NCI-H226 (cell line): Measurements from ENCODE around the gene EMP2.
"Not testable (repeated sequence)": the region's sequence is repeated elsewhere in the genome, so short reads cannot be mapped to it uniquely, and the experiment has no call there.

Experiments used
- DNase-seq: peaks from one replicate; pipeline ENCODE4 v3.0.0-alpha.2; 2015

Gene EMP2

GRCh38 chr16:10547708-10548107, 32.7 kb downstream of the EMP2 start:
- DNase-seq, result no peak

GRCh38 chr16:10543231-10543977, 37.0 kb downstream of the EMP2 start:
- no peak for DNase-seq

- DNase-seq, result no peak
Measured at GRCh38 chr16:10541366-10541765, 39.0 kb downstream of the EMP2 start.

GRCh38 chr16:10539793-10540192, 40.6 kb downstream of the EMP2 start:
- DNase-seq, result no peak

GRCh38 chr16:10539236-10539635, 41.2 kb downstream of the EMP2 start:
- DNase-seq, result no peak

GRCh38 chr16:10538583-10538982, 41.8 kb downstream of the EMP2 start:
- no peak for DNase-seq

- DNase-seq, result no peak
Measured at GRCh38 chr16:10537946-10538345, 42.5 kb downstream of the EMP2 start.

- DNase-seq, result no peak
Measured at GRCh38 chr16:10536814-10537389, 43.5 kb downstream of the EMP2 start.

- not testable (repeated sequence) for DNase-seq
Measured at GRCh38 chr16:10536328-10536727, 44.1 kb downstream of the EMP2 start.

- no peak for DNase-seq
Measured at GRCh38 chr16:10535461-10535860, 44.9 kb downstream of the EMP2 start.

GRCh38 chr16:10534748-10535147, 45.6 kb downstream of the EMP2 start:
- no peak for DNase-seq

GRCh38 chr16:10533612-10534011, 46.8 kb downstream of the EMP2 start:
- DNase-seq, result peak; percentile 33

GRCh38 chr16:10531582-10531981, 48.8 kb downstream of the EMP2 start:
- DNase-seq, result no peak

- no peak for DNase-seq
Measured at GRCh38 chr16:10530685-10531084, 49.7 kb downstream of the EMP2 start.

GRCh38 chr16:10529895-10530669, 50.3 kb downstream of the EMP2 start:
- no peak for DNase-seq

GRCh38 chr16:10528635-10529034, 51.8 kb downstream of the EMP2 start:
- no peak for DNase-seq

- no peak for DNase-seq
Measured at GRCh38 chr16:10526962-10527361, 53.4 kb downstream of the EMP2 start.

GRCh38 chr16:10525214-10525825, 55.1 kb downstream of the EMP2 start:
- DNase-seq, result no peak

- DNase-seq, result no peak
Measured at GRCh38 chr16:10522966-10523365, 57.4 kb downstream of the EMP2 start.

- peak; percentile 43 for DNase-seq
Measured at GRCh38 chr16:10521681-10522274, 58.6 kb downstream of the EMP2 start.

GRCh38 chr16:10520869-10521578, 59.4 kb downstream of the EMP2 start:
- no peak for DNase-seq
